Urinary bladder (tissue), 2 donors: ENCODE data around the gene NKIRAS1. TPM values are rescaled to one million over a fixed set of nuclear protein-coding genes. Genes with fewer than 3 reads are reported as not detected.

Source experiments
- polyA plus RNA-seq: library from polyadenylated mRNA; stranded (reverse); fragments of 200-250 nt; gene quantifications from one replicate; pipeline ENCODE4 v1.2.3, GENCODE V29; 2013
- total RNA-seq: library from RNA; depleted of rRNA; stranded (reverse); fragments of >200 nt; gene quantifications from one replicate; pipeline ENCODE4 v1.2.3, GENCODE V29; 2014
- donor health status: healthy.

The NKIRAS1 gene
- total and polyA plus RNA-seq, 2 donors = 10.5 to 17.1 TPM

Other genes starting within 250 kb of the NKIRAS1 start
- 122 TPM for gene UBE2E1, start 111.0 kb downstream of the NKIRAS1 start, total RNA-seq
- 81.8 TPM for gene UBE2E1, start 111.0 kb downstream of the NKIRAS1 start, polyA plus RNA-seq
- gene RPL15, start 142 bp upstream of the NKIRAS1 start, total RNA-seq = 2,735 TPM
- gene RPL15, start 142 bp upstream of the NKIRAS1 start, polyA plus RNA-seq = 3,715 TPM
- 64.0 TPM for gene NR1D2, start 28.3 kb upstream of the NKIRAS1 start, total RNA-seq
- gene NR1D2, start 28.3 kb upstream of the NKIRAS1 start, polyA plus RNA-seq = 16.6 TPM